ENCODE measurements around the gene TP53I11.

Gene TP53I11

GRCh38 chr11:44950625-44951476 lies at the start of gene TP53I11:
Gene TP53I11, minus strand, starts transcription at chr11:44950883. Its CDS starts 12,548 bp downstream, at chr11:44938335.
- peak; percentile 30 for DNase-seq (ENCODE audit: low spot score)

GRCh38 chr11:44999068-44999467 lies 48.4 kb upstream of the TP53I11 start:
- DNase-seq (ENCODE audit: low spot score) = no peak

- DNase-seq (ENCODE audit: low spot score) = no peak
These were observed 47.4 kb upstream of the TP53I11 start for GRCh38 chr11:44998051-44998450.

- DNase-seq (ENCODE audit: low spot score) = no peak
These were observed 46.9 kb upstream of the TP53I11 start for GRCh38 chr11:44997566-44997965.

- no peak for DNase-seq (ENCODE audit: low spot score)
These were observed 44.1 kb upstream of the TP53I11 start for GRCh38 chr11:44994753-44995152.

GRCh38 chr11:44993971-44994704 lies 43.5 kb upstream of the TP53I11 start:
- no peak for DNase-seq (ENCODE audit: low spot score)

- no peak for DNase-seq (ENCODE audit: low spot score)
These were observed 42.1 kb upstream of the TP53I11 start for GRCh38 chr11:44992774-44993173.

GRCh38 chr11:44992181-44992582 lies 41.5 kb upstream of the TP53I11 start:
- DNase-seq (ENCODE audit: low spot score) = no peak

- DNase-seq (ENCODE audit: low spot score) = no peak
These were observed 40.0 kb upstream of the TP53I11 start for GRCh38 chr11:44990665-44991064.

GRCh38 chr11:44989831-44990566 lies 39.3 kb upstream of the TP53I11 start:
- no peak for DNase-seq (ENCODE audit: low spot score)

- DNase-seq (ENCODE audit: low spot score) = no peak
These were observed 38.4 kb upstream of the TP53I11 start for GRCh38 chr11:44988981-44989635.

GRCh38 chr11:44988111-44988510 lies 37.4 kb upstream of the TP53I11 start:
- no peak for DNase-seq (ENCODE audit: low spot score)

- DNase-seq (ENCODE audit: low spot score) = no peak
These were observed 36.8 kb upstream of the TP53I11 start for GRCh38 chr11:44987506-44987905.

GRCh38 chr11:44986315-44986714 lies 35.6 kb upstream of the TP53I11 start:
- DNase-seq (ENCODE audit: low spot score) = no peak

- no peak for DNase-seq (ENCODE audit: low spot score)
These were observed 35.0 kb upstream of the TP53I11 start for GRCh38 chr11:44985721-44986120.

- no peak for DNase-seq (ENCODE audit: low spot score)
These were observed 33.1 kb upstream of the TP53I11 start for GRCh38 chr11:44983786-44984185.

GRCh38 chr11:44982496-44983062 lies 31.9 kb upstream of the TP53I11 start:
- DNase-seq (ENCODE audit: low spot score) = no peak

GRCh38 chr11:44980533-44981427 lies 30.1 kb upstream of the TP53I11 start:
- DNase-seq (ENCODE audit: low spot score) = no peak

- DNase-seq (ENCODE audit: low spot score) = no peak
These were observed 29.1 kb upstream of the TP53I11 start for GRCh38 chr11:44979543-44980399.

- DNase-seq (ENCODE audit: low spot score) = no peak
These were observed 28.3 kb upstream of the TP53I11 start for GRCh38 chr11:44978961-44979331.

Data from activated CD4-positive, alpha-beta T cell treated with anti-CD3 and anti-CD28 coated beads, Interleukin-2, Interleukin-4, amounts not matched to agents 100 ng/mL and 50 ng/mL, durations not matched to agents 16 hours and 8 hours (primary cell).